OCI-LY1 (cell line): ENCODE results near the gene CALHM2.

Experiments
- H2AFZ ChIP-seq: fragments of 200-600 bp; sonication (generic), shearing (Covaris generic); 2 replicates; pipeline ENCODE4 v1.6.0; 2014; ENCODE audit warnings: antibody characterized with exemption, mild to moderate bottlenecking, low read length
- H3F3A ChIP-seq: fragments of 200-600 bp; sonication (generic), shearing (Covaris generic); 2 replicates; pipeline ENCODE4 v1.6.0; 2014; ENCODE audit warnings: mild to moderate bottlenecking, antibody characterized with exemption, low read length, moderate library complexity; ENCODE audit not compliant: insufficient read depth
- H3K27ac ChIP-seq: fragments of 200-600 bp; sonication (generic); 2 replicates; pipeline ENCODE4 v1.5.1; 2014; ENCODE audit warnings: low read length, mixed run types, mild to moderate bottlenecking, low read depth; ENCODE audit not compliant: poor library complexity, severe bottlenecking
- H3K27me3 ChIP-seq: fragments of 200-600 bp; sonication (generic); 2 replicates; pipeline ENCODE4 v1.6.0; 2014; ENCODE audit warnings: antibody characterized with exemption, mild to moderate bottlenecking, low read length, moderate library complexity; ENCODE audit not compliant: insufficient read depth
- H3K36me3 ChIP-seq: fragments of 200-600 bp; sonication (generic); 2 replicates; pipeline ENCODE4 v1.6.1; 2014; ENCODE audit warnings: mild to moderate bottlenecking, antibody characterized with exemption, low read length, moderate library complexity, mixed read lengths; ENCODE audit not compliant: insufficient read depth
- H3K4me1 ChIP-seq: fragments of 200-600 bp; sonication (generic); 2 replicates; pipeline ENCODE4 v1.5.1; 2014; ENCODE audit warnings: mild to moderate bottlenecking, low read length, moderate library complexity; ENCODE audit not compliant: insufficient read depth, severe bottlenecking
- H3K4me2 ChIP-seq: fragments of 200-600 bp; sonication (generic), shearing (Covaris generic); 2 replicates; pipeline ENCODE4 v1.6.1; 2014; ENCODE audit warnings: low read length
- H3K4me3 ChIP-seq: fragments of 200-600 bp; sonication (generic); 2 replicates; pipeline ENCODE4 v1.5.1; 2014; ENCODE audit warnings: low read length, low read depth, mild to moderate bottlenecking, mixed read lengths; ENCODE audit not compliant: poor library complexity, severe bottlenecking
- H3K79me2 ChIP-seq: fragments of 200-600 bp; shearing (Covaris generic); 2 replicates; pipeline ENCODE4 v1.6.1; 2016; ENCODE audit warnings: mixed run types, low read length, mixed read lengths; ENCODE audit not compliant: insufficient read depth
- H3K9ac ChIP-seq: fragments of 200-600 bp; sonication (generic), shearing (Covaris generic); 2 replicates; pipeline ENCODE4 v1.6.1; 2014; ENCODE audit warnings: mild to moderate bottlenecking, low read length, mixed read lengths
- H3K9me2 ChIP-seq: fragments of 200-600 bp; sonication (generic), shearing (Covaris generic); 2 replicates; pipeline ENCODE4 v1.6.1; 2014; ENCODE audit warnings: low read depth, mild to moderate bottlenecking, low read length, mixed read lengths
- H3K9me3 ChIP-seq: fragments of 200-600 bp; shearing (Covaris generic); 2 replicates; pipeline ENCODE4 v1.6.1; 2014; ENCODE audit warnings: low read length, mixed read lengths
- H4K20me1 ChIP-seq: fragments of 200-600 bp; sonication (generic), shearing (Covaris generic); 2 replicates; pipeline ENCODE4 v1.6.0; 2016; ENCODE audit warnings: mild to moderate bottlenecking, low read length; ENCODE audit not compliant: insufficient read depth
- CTCF ChIP-seq: fragments of 200-600 bp; sonication (generic), shearing (Covaris generic); IDR thresholded peaks from 2 replicates; pipeline ENCODE4 v1.5.1; 2017; ENCODE audit warnings: mild to moderate bottlenecking, antibody characterized with exemption, low read length, moderate library complexity, mixed read lengths
- EZH2 ChIP-seq: fragments of 200-600 bp; sonication (generic), shearing (Covaris generic); IDR thresholded peaks from 2 replicates; pipeline ENCODE4 v1.8.0; 2017; ENCODE audit warnings: borderline replicate concordance, mixed run types, mild to moderate bottlenecking, antibody characterized with exemption, low read length, moderate library complexity, mixed read lengths

CALHM2 gene

GRCh38 chr10:103470761-103471653 is 18.8 kb upstream of the CALHM2 start:
- H3K9me2 ChIP-seq: no peaks in the 10 kb centered on the region
- no peaks in the 10 kb centered on the region for H3K27me3 ChIP-seq
- no peaks in the 10 kb centered on the region for H3K79me2 ChIP-seq
- H3K36me3 ChIP-seq: no peaks in the 10 kb centered on the region
- H3K27ac ChIP-seq: peak overlapping the region; percentile 91
- H3K9me3 ChIP-seq: no peaks in the 10 kb centered on the region
- peaks cover 46% of the 10 kb centered on the region for H3K4me1 ChIP-seq
- H3F3A ChIP-seq: no peaks in the 10 kb centered on the region
- no peak for TF ChIP-seq EZH2
- TF ChIP-seq CTCF: no peak
- H3K4me2 ChIP-seq: peak overlapping the region; percentile 55
- no peak overlapping the region for H2AFZ ChIP-seq
- peak overlapping the region; percentile 40 for H3K4me3 ChIP-seq
- H3K9ac ChIP-seq: peak overlapping the region; percentile 55; the same call in 1 of the 2 replicates
- H4K20me1 ChIP-seq: no peaks in the 10 kb centered on the region

- H3F3A ChIP-seq: no peaks in the 10 kb centered on the region
- H4K20me1 ChIP-seq: no peaks in the 10 kb centered on the region
- H3K79me2 ChIP-seq: no peaks in the 10 kb centered on the region
- H3K27ac ChIP-seq: peak overlapping the region; percentile 51
- no peaks in the 10 kb centered on the region for H3K36me3 ChIP-seq
- peaks cover 55% of the 10 kb centered on the region for H3K4me1 ChIP-seq
- H3K9me2 ChIP-seq: no peaks in the 10 kb centered on the region
- H3K9ac ChIP-seq: no peak overlapping the region
- H2AFZ ChIP-seq: no peak overlapping the region
- no peaks in the 10 kb centered on the region for H3K27me3 ChIP-seq
- TF ChIP-seq CTCF (no peak), EZH2 (no peak)
- H3K4me3 ChIP-seq: no peak overlapping the region
- no peaks in the 10 kb centered on the region for H3K9me3 ChIP-seq
- H3K4me2 ChIP-seq: no peak overlapping the region
These were observed 17.0 kb upstream of the CALHM2 start for GRCh38 chr10:103469201-103469600.

GRCh38 chr10:103467406-103467805 is 15.2 kb upstream of the CALHM2 start:
- H2AFZ ChIP-seq: peak overlapping the region; percentile 39; the same call in 1 of the 2 replicates
- H3K9ac ChIP-seq: peak overlapping the region; percentile 30; the same call in 1 of the 2 replicates
- H3K9me2 ChIP-seq: no peaks in the 10 kb centered on the region
- peaks cover 50% of the 10 kb centered on the region for H3K4me1 ChIP-seq
- H3K27me3 ChIP-seq: no peaks in the 10 kb centered on the region
- TF ChIP-seq CTCF: no peak
- H3F3A ChIP-seq: no peaks in the 10 kb centered on the region
- no peaks in the 10 kb centered on the region for H4K20me1 ChIP-seq
- H3K36me3 ChIP-seq: no peaks in the 10 kb centered on the region
- no peaks in the 10 kb centered on the region for H3K9me3 ChIP-seq
- no peak overlapping the region for H3K4me3 ChIP-seq
- peak overlapping the region; percentile 21; the same call in 1 of the 2 replicates for H3K4me2 ChIP-seq
- H3K79me2 ChIP-seq: no peaks in the 10 kb centered on the region
- peak overlapping the region; percentile 85 for H3K27ac ChIP-seq
